Peyer's patch (tissue), 4 donors: ENCODE data around the gene MCTP1. TPM values are rescaled to one million over a fixed set of nuclear protein-coding genes. Genes with fewer than 3 reads are reported as not detected.

ENCODE experiments used
- DNase-seq, 3 donors: peaks; one replicate each; pipeline ENCODE4 v3.0.0-alpha.2; 2017 to 2019
- H3K27ac ChIP-seq, 4 donors: fragments of 200-600 bp; sonication (generic); one replicate each; pipeline ENCODE4 v1.5.1; 2016 to 2019
- H3K27me3 ChIP-seq, 2 donors: fragments of 200-600 bp; sonication (generic); one replicate each; pipeline ENCODE4 v1.5.1; 2019
- H3K36me3 ChIP-seq, 3 donors: fragments of 200-600 bp; sonication (generic); one replicate each; pipeline ENCODE4 v1.5.1; 2016 to 2019
- H3K4me1 ChIP-seq, 4 donors: fragments of 200-600 bp; sonication (generic); one replicate each; pipeline ENCODE4 v1.5.1; 2016 to 2019
- H3K4me3 ChIP-seq, 4 donors: fragments of 200-600 bp; sonication (generic); 1 replicate in 3 of 4; 2 replicates in 1 of 4; pipeline ENCODE4 v1.5.1; 2016 to 2019; ENCODE audit warnings: mild to moderate bottlenecking in 1 of 4
- H3K9me3 ChIP-seq, 4 donors: fragments of 200-600 bp; sonication (generic); one replicate each; pipeline ENCODE4 v1.5.1; 2016 to 2019; ENCODE audit warnings: mild to moderate bottlenecking in 1 of 4
- POLR2A ChIP-seq, 2 donors: fragments of 450-650 bp; IDR thresholded peaks; one replicate each; pipeline ENCODE4 v1.5.1; 2017; ENCODE audit warnings: antibody characterized with exemption in 2 of 2, mild to moderate bottlenecking in 2 of 2, moderate library complexity in 2 of 2
- total RNA-seq, 4 donors: library from RNA; depleted of rRNA; stranded (reverse); fragments of >200 nt; gene quantifications; one replicate each; pipeline ENCODE4 v1.1.0, GENCODE V29; 2016
- TF ChIP-seq, protein P1 (sequence below), 6 experiments: fragments of 450-650 bp in 4 of 6; fragments of 200-600 bp in 2 of 6; sonication (generic) in 1 of 6; IDR thresholded peaks; one replicate each; pipeline ENCODE4 v1.5.1; 2017 to 2019; ENCODE audit warnings: antibody characterized with exemption in 6 of 6, mild to moderate bottlenecking in 3 of 6, moderate library complexity in 1 of 6

The MCTP1 gene
- total RNA-seq, 4 donors from 2014 or later = 4.7 to 61.1 (median 11.3) TPM

- no peak for DNase-seq
- Histone ChIP-seq H3K27me3 (no peaks in the 10 kb centered on the region), H3K27ac (no peak overlapping the region), H3K9me3 (no peaks in the 10 kb centered on the region), H3K4me1 (peaks cover 0 to 6% (median 0%) of the 10 kb centered on the region in 4 donors), H3K4me3 (no peak overlapping the region), H3K36me3 (peaks cover 0 to 4% (median 0%) of the 10 kb centered on the region in 3 donors)
- TF ChIP-seq, protein P1, sequence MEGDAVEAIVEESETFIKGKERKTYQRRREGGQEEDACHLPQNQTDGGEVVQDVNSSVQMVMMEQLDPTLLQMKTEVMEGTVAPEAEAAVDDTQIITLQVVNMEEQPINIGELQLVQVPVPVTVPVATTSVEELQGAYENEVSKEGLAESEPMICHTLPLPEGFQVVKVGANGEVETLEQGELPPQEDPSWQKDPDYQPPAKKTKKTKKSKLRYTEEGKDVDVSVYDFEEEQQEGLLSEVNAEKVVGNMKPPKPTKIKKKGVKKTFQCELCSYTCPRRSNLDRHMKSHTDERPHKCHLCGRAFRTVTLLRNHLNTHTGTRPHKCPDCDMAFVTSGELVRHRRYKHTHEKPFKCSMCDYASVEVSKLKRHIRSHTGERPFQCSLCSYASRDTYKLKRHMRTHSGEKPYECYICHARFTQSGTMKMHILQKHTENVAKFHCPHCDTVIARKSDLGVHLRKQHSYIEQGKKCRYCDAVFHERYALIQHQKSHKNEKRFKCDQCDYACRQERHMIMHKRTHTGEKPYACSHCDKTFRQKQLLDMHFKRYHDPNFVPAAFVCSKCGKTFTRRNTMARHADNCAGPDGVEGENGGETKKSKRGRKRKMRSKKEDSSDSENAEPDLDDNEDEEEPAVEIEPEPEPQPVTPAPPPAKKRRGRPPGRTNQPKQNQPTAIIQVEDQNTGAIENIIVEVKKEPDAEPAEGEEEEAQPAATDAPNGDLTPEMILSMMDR (IDR thresholded peaks at IDR 0.05) = no peak
- no peak for TF ChIP-seq POLR2A (IDR thresholded peaks at IDR 0.05)
These were observed 493.1 kb downstream of the MCTP1 start for GRCh38 chr5:94791829-94792228.

GRCh38 chr5:94788527-94788926 is 496.4 kb downstream of the MCTP1 start:
- no peak for TF ChIP-seq POLR2A (IDR thresholded peaks at IDR 0.05)
- TF ChIP-seq, protein P1 (IDR thresholded peaks at IDR 0.05) = no peak
- no peaks in the 10 kb centered on the region for H3K27me3 ChIP-seq
- no peak for DNase-seq

GRCh38 chr5:94784536-94785505 is 500.1 kb downstream of the MCTP1 start:
- Histone ChIP-seq H3K36me3 (no peaks in the 10 kb centered on the region), H3K4me3 (no peak overlapping the region), H3K27me3 (no peaks in the 10 kb centered on the region), H3K4me1 (no peaks in the 10 kb centered on the region), H3K9me3 (no peaks in the 10 kb centered on the region), H3K27ac (no peak overlapping the region)
- DNase-seq = no peak
- no peak for TF ChIP-seq POLR2A (IDR thresholded peaks at IDR 0.05)
- TF ChIP-seq, protein P1 (IDR thresholded peaks at IDR 0.05) = no peak

More at GRCh38 chr5:94788527-94788926, 496.4 kb downstream of the MCTP1 start:
- Histone ChIP-seq H3K36me3 (peaks cover 0 to 4% (median 0%) of the 10 kb centered on the region in 3 donors), H3K4me3 (no peak overlapping the region), H3K4me1 (peaks cover 0 to 6% (median 0%) of the 10 kb centered on the region in 4 donors), H3K27ac (no peak overlapping the region), H3K9me3 (no peaks in the 10 kb centered on the region)

DNA sequence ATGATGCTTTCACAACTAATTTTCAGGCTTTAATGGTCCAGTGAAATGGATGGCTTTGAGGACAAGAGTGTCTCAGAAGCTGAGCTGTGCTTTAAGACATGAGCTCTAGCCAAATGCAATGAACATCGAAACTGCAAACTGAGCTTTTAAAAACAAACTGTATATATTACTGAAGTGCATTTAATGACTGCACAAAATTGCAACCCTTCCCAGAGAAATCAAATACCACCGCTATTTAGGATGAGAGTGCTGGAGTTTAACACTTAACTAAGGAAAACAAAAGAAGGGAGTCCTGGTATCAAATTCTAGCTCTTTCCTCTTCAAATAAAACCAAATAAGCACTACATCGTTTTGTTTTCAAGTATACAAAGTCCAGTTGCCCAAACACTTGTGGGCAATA is 502.5 kb downstream of the MCTP1 start:
- DNase-seq = no peak
- Histone ChIP-seq H3K27ac (no peak overlapping the region), H3K9me3 (no peaks in the 10 kb centered on the region), H3K27me3 (no peaks in the 10 kb centered on the region), H3K36me3 (no peaks in the 10 kb centered on the region), H3K4me3 (no peak overlapping the region), H3K4me1 (no peaks in the 10 kb centered on the region)
- TF ChIP-seq, protein P1 (IDR thresholded peaks at IDR 0.05) = no peak
- TF ChIP-seq POLR2A (IDR thresholded peaks at IDR 0.05) = no peak

GRCh38 chr5:94779684-94780083 is 505.2 kb downstream of the MCTP1 start:
- no peaks in the 10 kb centered on the region for H3K4me1 ChIP-seq
- no peaks in the 10 kb centered on the region for H3K36me3 ChIP-seq
- no peak overlapping the region for H3K27ac ChIP-seq
- H3K9me3 ChIP-seq = no peaks in the 10 kb centered on the region
- no peak for TF ChIP-seq POLR2A (IDR thresholded peaks at IDR 0.05)
- TF ChIP-seq, protein P1 (IDR thresholded peaks at IDR 0.05) = no peak
- H3K27me3 ChIP-seq = no peaks in the 10 kb centered on the region
- no peak overlapping the region for H3K4me3 ChIP-seq
- no peak for DNase-seq
